H1 (cell line): ENCODE results near the gene FHDC1. TPM values are rescaled to one million over a fixed set of nuclear protein-coding genes. Genes with fewer than 3 reads are reported as not detected.

ENCODE experiments used
- CTCF ChIA-PET: fragments of 300-600 bp; sonication (Branson Sonifier 250); formaldehyde crosslinking; loops from one replicate; lab custom pipeline; 2021; ENCODE audit not compliant: partially characterized antibody; lab: Charles Lee
- POLR2A ChIA-PET: fragments of 300-600 bp; sonication (Branson Sonifier 250); formaldehyde crosslinking; loops from one replicate; lab custom pipeline; 2021; ENCODE audit warnings: inconsistent platforms; ENCODE audit not compliant: partially characterized antibody; lab: Charles Lee
- DNase-seq, 2 experiments: peaks; one replicate each; pipeline versions ENCODE4 v3.0.0 to v3.0.0-alpha.2; 2010 to 2022; ENCODE audit warnings: low spot score in 2 of 2, low read depth in 1 of 2, mixed read lengths in 1 of 2
- FAIRE-seq: peaks from 2 replicates; lab custom pipeline; 2011; peaks lifted over from hg19 to GRCh38; lab: Jason Lieb, UNC
- H2AFZ ChIP-seq: 2 replicates; pipeline ENCODE4 v1.8.1; 2012; ENCODE audit warnings: low read length, inconsistent platforms
- H2AK5ac ChIP-seq: 2 replicates; pipeline ENCODE4 v1.6.1; 2013; ENCODE audit warnings: low read depth, low read length
- H2BK120ac ChIP-seq: replicated peaks from 2 replicates; pipeline ENCODE3; 2013; ENCODE audit warnings: low read depth, low read length, inconsistent platforms
- H2BK12ac ChIP-seq: 2 replicates; pipeline ENCODE4 v1.6.1; 2013; ENCODE audit warnings: low read depth, low read length
- H2BK15ac ChIP-seq: 2 replicates; pipeline ENCODE4 v1.6.1; 2013; ENCODE audit warnings: low read length
- H2BK20ac ChIP-seq: 2 replicates; pipeline ENCODE4 v1.6.1; 2013; ENCODE audit warnings: low read length
- H2BK5ac ChIP-seq: 2 replicates; pipeline ENCODE4 v1.6.1; 2013; ENCODE audit warnings: low read depth, low read length
- H3K14ac ChIP-seq: 2 replicates; pipeline ENCODE4 v1.6.1; 2013; ENCODE audit warnings: inconsistent platforms; ENCODE audit not compliant: insufficient read length
- H3K18ac ChIP-seq: 2 replicates; pipeline ENCODE4 v1.6.1; 2013; ENCODE audit warnings: low read length; ENCODE audit errors: extremely low read depth
- H3K23ac ChIP-seq: 2 replicates; pipeline ENCODE4 v1.6.1; 2013; ENCODE audit warnings: inconsistent platforms; ENCODE audit not compliant: insufficient read length
- H3K23me2 ChIP-seq: 2 replicates; pipeline ENCODE4 v1.6.1; 2013; ENCODE audit warnings: low read depth, low read length
- H3K27ac ChIP-seq: 2 replicates; pipeline ENCODE4 v1.6.1; 2011; ENCODE audit warnings: low read depth, low read length, inconsistent platforms
- H3K27me3 ChIP-seq, 4 experiments: replicated peaks in 1 of 4; 1 replicate in 1 of 4; 2 replicates in 3 of 4; pipeline versions ENCODE4 v1.6.1 to v1.8.1; 2011 to 2013; ENCODE audit warnings: low read length in 3 of 4, mild to moderate bottlenecking in 3 of 4, inconsistent platforms in 2 of 4, mixed read lengths in 2 of 4, moderate library complexity in 1 of 4; ENCODE audit not compliant: control insufficient read depth in 3 of 4, insufficient read depth in 3 of 4; ENCODE audit errors: extremely low read depth in 1 of 4
- H3K36me3 ChIP-seq, 4 experiments: 2 replicates each; pipeline versions ENCODE4 v1.6.1 to v1.8.1; 2011 to 2013; ENCODE audit warnings: mild to moderate bottlenecking in 4 of 4, low read length in 3 of 4, moderate library complexity in 2 of 4, control low read depth in 1 of 4, inconsistent platforms in 1 of 4; ENCODE audit not compliant: insufficient read depth in 4 of 4, control insufficient read depth in 2 of 4
- H3K4ac ChIP-seq: replicated peaks from 2 replicates; pipeline ENCODE3; 2013; ENCODE audit warnings: low read length, low read depth, mixed read lengths, inconsistent platforms; ENCODE audit not compliant: insufficient read length
- H3K4me1 ChIP-seq, 4 experiments: replicated peaks in 1 of 4; 1 replicate in 1 of 4; 2 replicates in 3 of 4; pipeline versions ENCODE4 v1.6.1 to v1.8.1; 2011 to 2013; ENCODE audit warnings: low read length in 3 of 4, inconsistent platforms in 2 of 4, mixed read lengths in 1 of 4; ENCODE audit not compliant: insufficient read depth in 4 of 4, control insufficient read depth in 3 of 4
- H3K4me2 ChIP-seq, 2 experiments: 2 replicates each; pipeline versions ENCODE4 v1.6.1 to v1.8.1; 2011 to 2013; ENCODE audit warnings: low read depth in 2 of 2, low read length in 2 of 2, control low read depth in 1 of 2, inconsistent platforms in 1 of 2, mild to moderate bottlenecking in 1 of 2; ENCODE audit not compliant: insufficient read depth in 1 of 2
- H3K4me3 ChIP-seq, 4 experiments: fragments of 200-600, 300-600 bp in 1 of 4; sonication (generic), shearing (Covaris generic), sonication (Bioruptor Twin) in 1 of 4; 2 replicates each; pipeline versions ENCODE4 v1.5.1 to v1.8.1; 2011 to 2016; ENCODE audit warnings: low read length in 4 of 4, low read depth in 3 of 4, control low read depth in 2 of 4, inconsistent platforms in 2 of 4, mild to moderate bottlenecking in 2 of 4, mixed read lengths in 1 of 4, moderate library complexity in 1 of 4; ENCODE audit not compliant: insufficient read depth in 2 of 4; ENCODE audit errors: extremely low read depth in 1 of 4
- H3K56ac ChIP-seq: replicated peaks from 2 replicates; pipeline ENCODE3; 2013; ENCODE audit warnings: low read depth, mild to moderate bottlenecking, mixed read lengths, low read length, inconsistent platforms; ENCODE audit not compliant: insufficient read length
- H3K79me1 ChIP-seq: 2 replicates; pipeline ENCODE4 v1.6.1; 2013; ENCODE audit warnings: low read depth, low read length, control low read depth
- H3K79me2 ChIP-seq, 2 experiments: 2 replicates each; pipeline versions ENCODE4 v1.6.1 to v1.8.1; 2012 to 2013; ENCODE audit warnings: low read length in 2 of 2, mild to moderate bottlenecking in 2 of 2, inconsistent platforms in 1 of 2; ENCODE audit not compliant: insufficient read depth in 2 of 2, control insufficient read depth in 1 of 2
- H3K9ac ChIP-seq, 4 experiments: replicated peaks in 1 of 4; 1 replicate in 1 of 4; 2 replicates in 3 of 4; pipeline versions ENCODE4 v1.6.1 to v1.8.1; 2011 to 2013; ENCODE audit warnings: low read depth in 3 of 4, low read length in 3 of 4, control low read depth in 2 of 4, mild to moderate bottlenecking in 2 of 4, moderate library complexity in 2 of 4, inconsistent platforms in 1 of 4; ENCODE audit errors: extremely low read depth in 1 of 4
- H3K9me3 ChIP-seq, 2 experiments: 2 replicates each; pipeline versions ENCODE4 v1.6.1 to v1.8.1; 2012 to 2013; ENCODE audit warnings: mild to moderate bottlenecking in 2 of 2, moderate library complexity in 2 of 2, control low read depth in 1 of 2, inconsistent platforms in 1 of 2, low read depth in 1 of 2, low read length in 1 of 2, mixed read lengths in 1 of 2; ENCODE audit not compliant: insufficient read depth in 2 of 2
- H4K20me1 ChIP-seq, 2 experiments: replicated peaks in 1 of 2; 2 replicates each; pipeline versions ENCODE3 to v1.8.1; 2011 to 2013; ENCODE audit warnings: inconsistent platforms in 2 of 2, low read length in 2 of 2, mild to moderate bottlenecking in 1 of 2; ENCODE audit not compliant: insufficient read depth in 2 of 2, control insufficient read depth in 1 of 2
- H4K5ac ChIP-seq: 2 replicates; pipeline ENCODE4 v1.6.1; 2013; ENCODE audit warnings: low read length, low read depth, mixed read lengths, inconsistent platforms; ENCODE audit not compliant: insufficient read length
- H4K8ac ChIP-seq: 2 replicates; pipeline ENCODE4 v1.8.0; 2013; ENCODE audit warnings: mild to moderate bottlenecking, moderate library complexity, low read length, inconsistent platforms; ENCODE audit not compliant: insufficient read depth; ENCODE audit errors: extremely low read depth
- H4K91ac ChIP-seq: replicated peaks from 2 replicates; pipeline ENCODE3; 2013; ENCODE audit warnings: low read length, mixed read lengths, inconsistent platforms; ENCODE audit not compliant: insufficient read length
- CBX5 ChIP-seq: fragments of 300-800, 300-1000 bp; sonication (generic); IDR thresholded peaks from 2 replicates; pipeline ENCODE4 v1.7.1; 2016; ENCODE audit warnings: antibody characterized with exemption, low read length, low read depth
- CBX8 ChIP-seq: fragments of 300-800, 300-1000 bp; sonication (generic); IDR thresholded peaks from 2 replicates; pipeline ENCODE4 v1.7.1; 2016; ENCODE audit warnings: low read depth, low read length, borderline replicate concordance
- CEBPB ChIP-seq: IDR thresholded peaks from 2 replicates; pipeline ENCODE4 v1.6.1; 2012; ENCODE audit warnings: low read depth, low read length
- GABPA ChIP-seq: IDR thresholded peaks from 2 replicates; pipeline ENCODE4 v1.6.1; 2011; ENCODE audit warnings: mild to moderate bottlenecking, low read length, moderate library complexity, borderline replicate concordance; ENCODE audit not compliant: insufficient read depth
- NRF1 ChIP-seq: IDR thresholded peaks from 2 replicates; pipeline ENCODE4 v1.6.1; 2011; ENCODE audit warnings: mild to moderate bottlenecking, low read depth, low read length, improper control_type of control experiment
- PHF8 ChIP-seq: fragments of 200-600 bp; sonication (generic); conservative IDR thresholded peaks from 2 replicates; pipeline ENCODE4 v1.7.1; 2012; ENCODE audit warnings: low read depth, mild to moderate bottlenecking, inconsistent platforms, low read length, moderate library complexity
- SRF ChIP-seq: IDR thresholded peaks from 2 replicates; pipeline ENCODE4 v1.6.1; 2011; ENCODE audit warnings: mild to moderate bottlenecking, low read depth, low read length, moderate library complexity
- TAF7 ChIP-seq: optimal IDR thresholded peaks from 2 replicates; pipeline ENCODE3; 2011; ENCODE audit warnings: low read depth, mild to moderate bottlenecking, inconsistent platforms, low read length, moderate library complexity, borderline replicate concordance
- TEAD4 ChIP-seq: IDR thresholded peaks from 2 replicates; pipeline ENCODE4 v1.6.1; 2012; ENCODE audit warnings: low read depth, low read length, inconsistent platforms, mixed read lengths
- YY1 ChIP-seq: IDR thresholded peaks from 2 replicates; pipeline ENCODE4 v1.6.1; 2011; ENCODE audit warnings: low read depth, mild to moderate bottlenecking, low read length
- ZNF274 ChIP-seq: IDR thresholded peaks from 2 replicates; pipeline ENCODE4 v1.7.0; 2012; ENCODE audit warnings: low read length, borderline replicate concordance; ENCODE audit errors: extremely low read depth
- WGBS, 2 experiments: shearing (Covaris generic) in 1 of 2; methylation state at CpG; one replicate each; pipeline versions ENCODE4 v1.1.6 to v1.1.7; 2013 to 2015; ENCODE audit warnings: low lambda C conversion rate in 2 of 2, mixed read lengths in 2 of 2, inconsistent platforms in 1 of 2, low coverage in 1 of 2, missing lambda C conversion rate in 1 of 2; ENCODE audit not compliant: insufficient replicate concordance in 2 of 2, insufficient coverage in 1 of 2, insufficient read length in 1 of 2; ENCODE audit errors: extremely low coverage in 1 of 2, missing lambda C conversion rate in 1 of 2; 5-methylcytosine and 5-hydroxymethylcytosine counted together
- polyA plus RNA-seq, 7 experiments: library from polyadenylated mRNA; depleted of rRNA in 3 of 7; stranded (reverse) in 5 of 7; unstranded in 2 of 7; fragments of >200 nt in 5 of 7; fragments of 200-250 nt in 2 of 7; gene quantifications; 1 replicate in 5 of 7; 2 replicates in 1 of 7; 4 replicates in 1 of 7; pipeline versions ENCODE4 v1.2.1 to v1.2.3, GENCODE V29; 2011 to 2013; ENCODE audit warnings: missing spikeins in 2 of 7, mixed read lengths in 2 of 7
- total RNA-seq: library from RNA; stranded (reverse); fragmentation: NEBNext Ultra II Directional; extraction: Animal tissue kit (Norgen Biotek cat#: 25700); gene quantifications from 2 replicates; pipeline ENCODE4 v1.2.1, GENCODE V29; 2021
- TF ChIP-seq, protein P1 (sequence below): IDR thresholded peaks from 2 replicates; pipeline ENCODE4 v1.6.1; 2012; ENCODE audit warnings: inconsistent platforms
- TF ChIP-seq, protein P2 (sequence below): IDR thresholded peaks from 2 replicates; pipeline ENCODE4 v1.6.1; 2012; ENCODE audit warnings: inconsistent platforms

Gene FHDC1
- total and polyA plus RNA-seq, 2 of the 8 experiments (the other 6 are each of a cell fraction or from before 2014, with no cell fraction given), result 6.4 to 28.6 TPM

- 100% methylated on average over 1 of the region's 1 CpG; no CpG with 5 or more reads in 1 of the 2 experiments for WGBS, 2 experiments
Measured at GRCh38 chr4:153018684-153019083, 82.6 kb downstream of the FHDC1 start.

More at GRCh38 chr4:153018684-153019083, 82.6 kb downstream of the FHDC1 start:
- CTCF ChIA-PET, result no interaction called here
- FAIRE-seq, result no peak
- Histone ChIP-seq H3K23ac (no peak overlapping the region), H2AK5ac (no peak overlapping the region), H3K79me1 (no peaks in the 10 kb centered on the region), H3K27me3 (no peaks in the 10 kb centered on the region; a peak in 1 of 7 replicates), H3K4ac (no peak overlapping the region), H4K8ac (no peak overlapping the region), H3K23me2 (no peaks in the 10 kb centered on the region), H3K79me2 (no peaks in the 10 kb centered on the region), H3K27ac (no peak overlapping the region), H3K14ac (no peak overlapping the region), H2BK120ac (no peak overlapping the region), H3K4me2 (no peak overlapping the region), H2BK15ac (no peak overlapping the region), H4K91ac (no peak overlapping the region), H2BK5ac (no peak overlapping the region), H2AFZ (no peak overlapping the region), H2BK20ac (no peak overlapping the region), H4K20me1 (no peaks in the 10 kb centered on the region), H3K18ac (no peak overlapping the region), H3K4me1 (peaks cover 2 to 10% (median 2%) of the 10 kb centered on the region in 4 experiments; a peak in 6 of 7 replicates), H2BK12ac (no peak overlapping the region), H4K5ac (no peak overlapping the region), H3K36me3 (no peaks in the 10 kb centered on the region), H3K9ac (no peak overlapping the region), H3K4me3 (no peak overlapping the region), H3K56ac (no peak overlapping the region), H3K9me3 (no peaks in the 10 kb centered on the region)
- DNase-seq, result no peak
- POLR2A ChIA-PET, result no interaction called here
- no peak for TF ChIP-seq CBX8
- TF ChIP-seq, protein P1, sequence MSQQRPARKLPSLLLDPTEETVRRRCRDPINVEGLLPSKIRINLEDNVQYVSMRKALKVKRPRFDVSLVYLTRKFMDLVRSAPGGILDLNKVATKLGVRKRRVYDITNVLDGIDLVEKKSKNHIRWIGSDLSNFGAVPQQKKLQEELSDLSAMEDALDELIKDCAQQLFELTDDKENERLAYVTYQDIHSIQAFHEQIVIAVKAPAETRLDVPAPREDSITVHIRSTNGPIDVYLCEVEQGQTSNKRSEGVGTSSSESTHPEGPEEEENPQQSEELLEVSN, result no peak
- TF ChIP-seq, protein P2, sequence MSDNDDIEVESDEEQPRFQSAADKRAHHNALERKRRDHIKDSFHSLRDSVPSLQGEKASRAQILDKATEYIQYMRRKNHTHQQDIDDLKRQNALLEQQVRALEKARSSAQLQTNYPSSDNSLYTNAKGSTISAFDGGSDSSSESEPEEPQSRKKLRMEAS, result no peak
- no peak for TF ChIP-seq CEBPB
- no peak for TF ChIP-seq SRF
- TF ChIP-seq PHF8, result no peak
- no peak for TF ChIP-seq YY1
- TF ChIP-seq NRF1, result no peak
- no peak for TF ChIP-seq ZNF274
- no peak for TF ChIP-seq TEAD4
- TF ChIP-seq GABPA, result no peak
- no peak for TF ChIP-seq TAF7
- TF ChIP-seq CBX5, result no peak
